HG03442 (cell line): ENCODE measurements around the gene SAXO1.
"Not testable (repeated sequence)": the region's sequence is repeated elsewhere in the genome, so short reads cannot be mapped to it uniquely, and the experiment has no call there.

Source experiments
- ATAC-seq: cut with Tn5 transposase; IDR thresholded peaks from one replicate; pipeline ENCODE4 v1.9.1; 2021; ENCODE audit warnings: mild to moderate bottlenecking, moderate library complexity; ENCODE audit not compliant: unreplicated experiment

SAXO1 gene

GRCh38 chr9:19000133-19000532, 32.9 kb downstream of the SAXO1 start:
- no peak for ATAC-seq

- ATAC-seq: no peak
Measured at GRCh38 chr9:18999173-18999785, 33.7 kb downstream of the SAXO1 start.

- no peak for ATAC-seq
Measured at GRCh38 chr9:18997151-18997550, 35.9 kb downstream of the SAXO1 start.

- no peak for ATAC-seq
Measured at GRCh38 chr9:18996211-18996610, 36.8 kb downstream of the SAXO1 start.

GRCh38 chr9:18994263-18994916, 38.6 kb downstream of the SAXO1 start:
- no peak for ATAC-seq

DNA sequence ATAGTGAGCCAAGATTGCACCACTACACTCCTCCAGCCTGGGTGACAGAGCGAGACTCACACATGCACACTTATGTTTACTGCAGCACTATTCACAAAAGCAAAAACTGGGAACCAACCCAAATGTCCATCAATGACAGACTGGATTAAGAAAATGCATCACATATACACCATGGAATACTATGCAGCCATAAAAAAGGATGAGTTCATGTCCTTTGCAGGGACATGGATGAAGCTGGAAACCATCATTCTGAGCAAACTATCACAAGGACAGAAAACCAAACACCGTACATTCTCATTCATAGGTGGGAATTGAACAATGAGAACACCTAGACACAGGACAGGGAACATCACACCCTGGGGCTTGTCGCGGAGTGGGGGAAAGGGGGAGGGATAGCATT, 41.8 kb downstream of the SAXO1 start:
- ATAC-seq: not testable (repeated sequence)

- no peak for ATAC-seq
Measured at GRCh38 chr9:18990494-18990893, 42.5 kb downstream of the SAXO1 start.

- no peak for ATAC-seq
Measured at GRCh38 chr9:18989865-18990264, 43.1 kb downstream of the SAXO1 start.

- no peak for ATAC-seq
Measured at GRCh38 chr9:18989097-18989496, 43.9 kb downstream of the SAXO1 start.

DNA sequence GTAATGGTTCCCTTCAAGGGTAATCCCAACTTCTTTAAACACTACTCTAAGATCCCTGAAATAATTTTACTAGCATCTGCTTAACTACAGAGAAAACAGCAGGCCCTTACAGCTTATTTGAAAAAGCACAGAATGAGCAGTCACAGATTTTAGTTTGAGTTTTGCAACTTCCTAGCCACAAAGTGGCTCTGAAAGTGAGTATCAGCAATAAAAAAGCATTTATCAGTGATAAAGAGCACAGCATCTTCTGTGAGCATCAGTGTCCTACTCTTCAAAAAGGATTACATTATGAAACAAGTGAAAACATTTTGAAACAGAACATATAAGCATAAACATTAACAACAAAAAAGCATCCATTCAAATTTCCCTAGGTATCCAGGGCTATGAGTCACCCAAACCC, 45.0 kb downstream of the SAXO1 start:
- no peak for ATAC-seq

GRCh38 chr9:18985996-18986395, 47.0 kb downstream of the SAXO1 start:
- no peak for ATAC-seq

DNA sequence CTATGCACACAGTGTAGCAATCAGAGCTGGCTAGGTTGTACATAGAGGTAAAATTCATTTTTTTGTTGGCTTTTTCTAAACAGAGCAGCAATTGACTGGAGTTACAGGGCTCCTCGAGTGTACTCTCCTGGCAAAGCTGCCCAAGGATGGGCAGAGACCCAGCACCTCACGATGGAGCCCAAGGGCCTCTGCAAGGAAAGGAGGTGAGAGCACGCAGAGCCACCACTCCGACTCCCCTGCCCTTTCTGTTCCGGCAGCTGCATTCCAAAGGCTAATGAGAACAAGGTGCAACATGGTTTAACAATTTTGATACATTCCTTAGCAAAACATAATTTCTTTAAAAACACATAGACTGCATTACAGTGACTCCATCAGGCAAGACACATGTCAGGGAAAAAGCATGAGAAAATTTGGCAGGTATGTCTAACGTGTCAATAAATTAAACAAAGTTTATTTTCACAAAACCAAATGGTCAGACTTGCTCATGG, 47.5 kb downstream of the SAXO1 start:
- no peak for ATAC-seq

DNA sequence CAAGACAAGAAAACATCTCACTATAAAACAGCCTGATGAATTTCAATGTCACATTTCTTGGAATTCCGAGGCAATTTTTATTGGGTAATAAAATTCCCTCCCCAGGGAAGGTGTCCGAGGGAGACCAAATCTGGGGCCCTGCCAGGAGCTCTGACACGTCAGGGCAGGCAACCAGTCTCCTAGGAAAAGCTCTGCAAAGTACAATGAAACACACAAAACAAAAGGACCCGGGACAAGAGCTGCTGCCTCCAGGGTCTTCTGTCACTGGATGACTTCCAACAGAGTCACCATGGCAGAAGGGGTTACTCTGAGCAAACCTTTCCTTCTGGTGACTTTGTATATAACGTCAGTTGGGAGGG, 50.8 kb downstream of the SAXO1 start:
- no peak for ATAC-seq

- no peak for ATAC-seq
Measured at GRCh38 chr9:18981476-18982261, 51.3 kb downstream of the SAXO1 start.

DNA sequence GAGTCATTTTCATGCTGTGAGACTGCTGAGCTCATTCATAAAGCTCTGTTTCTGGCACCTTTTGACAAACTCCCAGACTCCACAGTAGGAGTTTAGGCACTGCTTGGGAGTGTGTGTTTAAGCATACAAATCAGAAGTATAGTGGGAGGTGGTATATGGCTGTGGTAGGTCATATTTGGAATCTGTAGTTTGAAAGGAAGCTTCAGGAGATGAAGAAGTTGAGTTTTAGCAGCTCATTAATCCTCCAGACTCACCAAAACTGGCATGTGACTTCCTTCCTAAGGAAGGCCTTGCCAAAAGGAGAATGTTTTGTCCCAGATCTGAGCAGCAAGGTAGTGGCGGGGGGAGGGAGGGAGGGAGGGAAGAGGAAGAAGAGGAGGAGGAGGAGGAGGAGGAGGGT, 52.8 kb downstream of the SAXO1 start:
- ATAC-seq: no peak

DNA sequence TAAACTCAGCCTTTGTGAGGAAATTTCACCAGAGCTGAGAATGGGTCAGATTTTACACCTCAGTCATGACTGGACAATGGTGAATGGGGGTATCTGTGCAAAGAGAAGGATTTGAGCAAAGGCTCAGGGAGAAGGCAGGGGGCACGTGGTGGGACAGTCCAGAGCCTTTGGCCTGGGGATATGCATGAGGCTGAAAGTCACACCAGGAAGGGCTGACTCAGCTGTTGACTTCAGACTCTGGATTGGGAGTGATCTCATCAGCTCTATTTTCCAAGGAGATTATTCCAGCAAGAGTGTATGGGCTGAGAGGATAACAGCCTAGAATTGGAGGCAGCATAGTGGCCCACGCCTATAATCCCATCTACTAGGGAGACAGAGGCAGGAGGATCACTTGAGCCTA, 53.6 kb downstream of the SAXO1 start:
- no peak for ATAC-seq

GRCh38 chr9:18978188-18978587, 54.8 kb downstream of the SAXO1 start:
- ATAC-seq: no peak

DNA sequence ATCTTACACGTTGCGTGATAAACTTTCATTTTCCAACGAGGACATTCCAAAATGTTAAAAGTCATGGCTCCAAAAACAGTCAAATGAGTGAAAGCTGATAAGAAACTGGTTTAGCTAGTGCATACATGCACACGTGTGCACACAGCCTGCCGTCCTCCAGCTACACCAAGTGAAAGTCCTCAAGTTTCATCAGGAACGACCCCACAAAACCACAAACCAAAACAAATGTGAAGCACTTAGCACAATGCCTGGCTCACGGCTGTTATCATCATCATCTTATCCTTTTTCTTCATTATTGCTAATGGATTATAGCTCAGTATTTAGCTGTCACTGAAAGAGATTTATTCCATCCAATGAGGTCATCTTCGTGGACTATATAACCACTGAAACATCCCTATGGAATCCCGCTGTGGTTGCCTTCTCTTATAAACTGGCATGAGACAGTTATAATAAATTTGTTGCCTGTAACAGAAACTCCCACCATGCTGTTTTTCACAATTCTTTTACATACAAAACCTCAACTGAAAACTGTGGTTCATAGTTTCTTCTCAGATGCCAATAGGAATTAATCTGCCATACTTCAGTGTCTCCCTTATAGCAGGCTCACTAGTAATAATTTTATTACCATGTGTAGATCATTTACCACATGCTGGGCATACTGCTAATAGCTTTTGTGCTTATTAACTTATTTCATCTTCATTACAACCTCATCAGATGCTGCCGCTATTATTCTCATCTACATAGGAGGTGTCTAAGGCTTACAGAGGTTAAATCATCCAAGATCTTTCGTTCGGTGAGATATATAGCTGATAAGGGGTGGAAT, 56.1 kb downstream of the SAXO1 start:
- no peak for ATAC-seq

GRCh38 chr9:18976221-18976708, 56.7 kb downstream of the SAXO1 start:
- ATAC-seq: no peak

DNA sequence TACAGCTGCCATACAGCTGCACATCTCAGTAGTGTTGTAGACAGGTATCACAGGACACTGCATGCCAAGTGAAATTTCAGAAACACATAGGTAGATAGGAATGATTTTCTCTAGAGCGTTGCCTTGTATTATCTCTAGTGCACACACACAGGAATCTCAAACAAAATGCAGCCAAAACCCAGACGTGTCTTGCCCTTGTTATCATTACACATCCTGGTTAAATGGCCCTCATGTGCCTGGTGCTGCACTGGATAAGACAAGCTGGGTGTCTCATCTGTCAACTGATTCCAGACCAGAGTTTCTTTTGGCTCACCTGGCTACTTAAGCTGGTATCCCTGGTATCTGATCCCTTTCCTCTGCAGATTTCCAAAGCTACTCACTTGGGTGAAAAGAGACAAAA, 59.7 kb downstream of the SAXO1 start:
- no peak for ATAC-seq

- no peak for ATAC-seq
Measured at GRCh38 chr9:18972675-18973074, 60.3 kb downstream of the SAXO1 start.
